GM12864 (cell line): Measurements from ENCODE around the gene GRID1.

ENCODE experiments used
- DNase-seq: peaks from one replicate; pipeline ENCODE4 v3.0.0-alpha.2; 2011; ENCODE audit warnings: low read depth
- H3K4me3 ChIP-seq: 2 replicates; pipeline ENCODE4 v1.5.1; 2011; ENCODE audit warnings: mild to moderate bottlenecking, low read depth, low read length, control low read depth
- CTCF ChIP-seq: IDR thresholded peaks from 2 replicates; pipeline ENCODE4 v1.5.1; 2011; ENCODE audit warnings: low read depth, mild to moderate bottlenecking, moderate library complexity, low read length, control low read depth, inconsistent platforms; ENCODE audit errors: missing control alignments

The GRID1 gene

GRCh38 chr10:86261941-86262687 is 104.5 kb downstream of the GRID1 start:
- H3K4me3 ChIP-seq = no peak overlapping the region
- DNase-seq = peak; percentile 24

GRCh38 chr10:86261470-86261869 is 105.1 kb downstream of the GRID1 start:
- no peak for DNase-seq
- TF ChIP-seq CTCF = no peak
- H3K4me3 ChIP-seq = no peak overlapping the region

More at GRCh38 chr10:86261941-86262687, 104.5 kb downstream of the GRID1 start:
- peak; percentile 72 for TF ChIP-seq CTCF

DNA sequence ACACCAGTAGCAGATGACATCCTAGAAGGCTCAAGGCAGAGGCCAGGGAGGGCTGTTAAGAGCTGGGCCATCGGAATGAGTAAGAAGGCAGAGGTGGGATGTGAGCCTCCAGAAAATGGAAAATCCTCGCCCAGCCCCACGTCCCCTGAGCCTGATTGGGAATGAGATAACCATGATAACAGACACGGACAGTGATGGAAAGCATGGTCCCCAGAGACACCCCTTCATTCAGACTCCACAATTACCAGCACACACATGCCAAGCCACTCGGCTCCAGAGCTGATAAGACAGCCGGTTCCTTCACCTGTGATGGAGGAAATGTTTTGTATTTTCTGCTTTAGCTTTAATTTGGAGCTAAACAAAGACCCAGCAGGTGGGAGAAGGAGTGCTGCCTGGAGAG is 106.0 kb downstream of the GRID1 start:
- TF ChIP-seq CTCF = no peak
- DNase-seq = no peak

DNA sequence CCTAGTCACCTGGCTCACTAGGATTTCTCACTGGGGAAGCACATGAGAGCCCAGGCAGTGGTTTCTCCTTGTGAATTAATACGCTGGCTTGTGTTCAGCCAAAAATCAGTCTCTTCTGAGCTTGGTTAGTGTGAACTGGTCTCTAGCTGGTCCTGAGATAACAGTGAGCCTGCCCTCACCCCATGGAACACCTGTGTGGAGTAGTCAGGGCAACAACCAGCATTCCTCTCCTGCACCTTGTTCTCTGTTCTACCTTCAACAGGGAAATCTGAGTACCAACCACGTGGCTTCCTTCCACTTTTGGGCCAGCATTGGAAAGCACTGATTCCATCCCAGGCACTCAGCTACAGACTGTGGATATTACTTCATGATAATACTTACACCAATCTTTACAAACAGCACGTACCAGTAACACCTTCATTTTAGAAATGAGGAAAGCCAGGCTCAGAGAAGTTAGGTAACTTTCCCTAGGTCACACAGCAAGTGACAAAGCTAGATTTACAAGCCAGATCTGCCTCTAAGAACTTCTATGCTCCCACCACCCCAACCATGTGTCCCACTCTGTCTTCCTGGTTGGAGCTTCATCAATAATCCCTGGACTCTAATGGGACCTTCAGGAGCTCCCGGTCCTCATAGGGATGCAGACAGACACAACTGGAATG is 106.6 kb downstream of the GRID1 start:
- DNase-seq = no peak
- H3K4me3 ChIP-seq = no peak overlapping the region
- TF ChIP-seq CTCF = no peak

More for the DNA sequence above, 106.0 kb downstream of the GRID1 start:
- no peak overlapping the region for H3K4me3 ChIP-seq

- TF ChIP-seq CTCF = no peak
- DNase-seq = no peak
- H3K4me3 ChIP-seq = no peak overlapping the region
Observed at GRCh38 chr10:86258941-86259340, 107.7 kb downstream of the GRID1 start.

- TF ChIP-seq CTCF = no peak
- DNase-seq = no peak
Observed at GRCh38 chr10:86258499-86258898, 108.1 kb downstream of the GRID1 start.

More at GRCh38 chr10:86258499-86258898, 108.1 kb downstream of the GRID1 start:
- no peak overlapping the region for H3K4me3 ChIP-seq
